H1 (cell line): Measurements from ENCODE around the gene KDSR. TPM values are rescaled to one million over a fixed set of nuclear protein-coding genes. Genes with fewer than 3 reads are reported as not detected.

Source experiments
- CTCF ChIA-PET: fragments of 300-600 bp; sonication (Branson Sonifier 250); formaldehyde crosslinking; loops from one replicate; lab custom pipeline; 2021; ENCODE audit not compliant: partially characterized antibody; lab: Charles Lee
- POLR2A ChIA-PET: fragments of 300-600 bp; sonication (Branson Sonifier 250); formaldehyde crosslinking; loops from one replicate; lab custom pipeline; 2021; ENCODE audit warnings: inconsistent platforms; ENCODE audit not compliant: partially characterized antibody; lab: Charles Lee
- DNase-seq, 2 experiments: peaks; one replicate each; pipeline versions ENCODE4 v3.0.0 to v3.0.0-alpha.2; 2010 to 2022; ENCODE audit warnings: low spot score in 2 of 2, low read depth in 1 of 2, mixed read lengths in 1 of 2
- FAIRE-seq: peaks from 2 replicates; lab custom pipeline; 2011; peaks lifted over from hg19 to GRCh38; lab: Jason Lieb, UNC
- H2AFZ ChIP-seq: 2 replicates; pipeline ENCODE4 v1.8.1; 2012; ENCODE audit warnings: low read length, inconsistent platforms
- H2AK5ac ChIP-seq: 2 replicates; pipeline ENCODE4 v1.6.1; 2013; ENCODE audit warnings: low read depth, low read length
- H2BK120ac ChIP-seq: replicated peaks from 2 replicates; pipeline ENCODE3; 2013; ENCODE audit warnings: low read depth, low read length, inconsistent platforms
- H2BK12ac ChIP-seq: 2 replicates; pipeline ENCODE4 v1.6.1; 2013; ENCODE audit warnings: low read depth, low read length
- H2BK15ac ChIP-seq: 2 replicates; pipeline ENCODE4 v1.6.1; 2013; ENCODE audit warnings: low read length
- H2BK20ac ChIP-seq: 2 replicates; pipeline ENCODE4 v1.6.1; 2013; ENCODE audit warnings: low read length
- H2BK5ac ChIP-seq: 2 replicates; pipeline ENCODE4 v1.6.1; 2013; ENCODE audit warnings: low read depth, low read length
- H3K14ac ChIP-seq: 2 replicates; pipeline ENCODE4 v1.6.1; 2013; ENCODE audit warnings: inconsistent platforms; ENCODE audit not compliant: insufficient read length
- H3K18ac ChIP-seq: 2 replicates; pipeline ENCODE4 v1.6.1; 2013; ENCODE audit warnings: low read length; ENCODE audit errors: extremely low read depth
- H3K23ac ChIP-seq: 2 replicates; pipeline ENCODE4 v1.6.1; 2013; ENCODE audit warnings: inconsistent platforms; ENCODE audit not compliant: insufficient read length
- H3K23me2 ChIP-seq: 2 replicates; pipeline ENCODE4 v1.6.1; 2013; ENCODE audit warnings: low read depth, low read length
- H3K27ac ChIP-seq: 2 replicates; pipeline ENCODE4 v1.6.1; 2011; ENCODE audit warnings: low read depth, low read length, inconsistent platforms
- H3K27me3 ChIP-seq, 4 experiments: replicated peaks in 1 of 4; 1 replicate in 1 of 4; 2 replicates in 3 of 4; pipeline versions ENCODE4 v1.6.1 to v1.8.1; 2011 to 2013; ENCODE audit warnings: low read length in 3 of 4, mild to moderate bottlenecking in 3 of 4, inconsistent platforms in 2 of 4, mixed read lengths in 2 of 4, moderate library complexity in 1 of 4; ENCODE audit not compliant: control insufficient read depth in 3 of 4, insufficient read depth in 3 of 4; ENCODE audit errors: extremely low read depth in 1 of 4
- H3K36me3 ChIP-seq, 4 experiments: 2 replicates each; pipeline versions ENCODE4 v1.6.1 to v1.8.1; 2011 to 2013; ENCODE audit warnings: mild to moderate bottlenecking in 4 of 4, low read length in 3 of 4, moderate library complexity in 2 of 4, control low read depth in 1 of 4, inconsistent platforms in 1 of 4; ENCODE audit not compliant: insufficient read depth in 4 of 4, control insufficient read depth in 2 of 4
- H3K4ac ChIP-seq: replicated peaks from 2 replicates; pipeline ENCODE3; 2013; ENCODE audit warnings: low read length, low read depth, mixed read lengths, inconsistent platforms; ENCODE audit not compliant: insufficient read length
- H3K4me1 ChIP-seq, 4 experiments: replicated peaks in 1 of 4; 1 replicate in 1 of 4; 2 replicates in 3 of 4; pipeline versions ENCODE4 v1.6.1 to v1.8.1; 2011 to 2013; ENCODE audit warnings: low read length in 3 of 4, inconsistent platforms in 2 of 4, mixed read lengths in 1 of 4; ENCODE audit not compliant: insufficient read depth in 4 of 4, control insufficient read depth in 3 of 4
- H3K4me2 ChIP-seq, 2 experiments: 2 replicates each; pipeline versions ENCODE4 v1.6.1 to v1.8.1; 2011 to 2013; ENCODE audit warnings: low read depth in 2 of 2, low read length in 2 of 2, control low read depth in 1 of 2, inconsistent platforms in 1 of 2, mild to moderate bottlenecking in 1 of 2; ENCODE audit not compliant: insufficient read depth in 1 of 2
- H3K4me3 ChIP-seq, 4 experiments: fragments of 200-600, 300-600 bp in 1 of 4; sonication (generic), shearing (Covaris generic), sonication (Bioruptor Twin) in 1 of 4; 2 replicates each; pipeline versions ENCODE4 v1.5.1 to v1.8.1; 2011 to 2016; ENCODE audit warnings: low read length in 4 of 4, low read depth in 3 of 4, control low read depth in 2 of 4, inconsistent platforms in 2 of 4, mild to moderate bottlenecking in 2 of 4, mixed read lengths in 1 of 4, moderate library complexity in 1 of 4; ENCODE audit not compliant: insufficient read depth in 2 of 4; ENCODE audit errors: extremely low read depth in 1 of 4
- H3K56ac ChIP-seq: replicated peaks from 2 replicates; pipeline ENCODE3; 2013; ENCODE audit warnings: low read depth, mild to moderate bottlenecking, mixed read lengths, low read length, inconsistent platforms; ENCODE audit not compliant: insufficient read length
- H3K79me1 ChIP-seq: 2 replicates; pipeline ENCODE4 v1.6.1; 2013; ENCODE audit warnings: low read depth, low read length, control low read depth
- H3K79me2 ChIP-seq, 2 experiments: 2 replicates each; pipeline versions ENCODE4 v1.6.1 to v1.8.1; 2012 to 2013; ENCODE audit warnings: low read length in 2 of 2, mild to moderate bottlenecking in 2 of 2, inconsistent platforms in 1 of 2; ENCODE audit not compliant: insufficient read depth in 2 of 2, control insufficient read depth in 1 of 2
- H3K9ac ChIP-seq, 4 experiments: replicated peaks in 1 of 4; 1 replicate in 1 of 4; 2 replicates in 3 of 4; pipeline versions ENCODE4 v1.6.1 to v1.8.1; 2011 to 2013; ENCODE audit warnings: low read depth in 3 of 4, low read length in 3 of 4, control low read depth in 2 of 4, mild to moderate bottlenecking in 2 of 4, moderate library complexity in 2 of 4, inconsistent platforms in 1 of 4; ENCODE audit errors: extremely low read depth in 1 of 4
- H3K9me3 ChIP-seq, 2 experiments: 2 replicates each; pipeline versions ENCODE4 v1.6.1 to v1.8.1; 2012 to 2013; ENCODE audit warnings: mild to moderate bottlenecking in 2 of 2, moderate library complexity in 2 of 2, control low read depth in 1 of 2, inconsistent platforms in 1 of 2, low read depth in 1 of 2, low read length in 1 of 2, mixed read lengths in 1 of 2; ENCODE audit not compliant: insufficient read depth in 2 of 2
- H4K20me1 ChIP-seq, 2 experiments: replicated peaks in 1 of 2; 2 replicates each; pipeline versions ENCODE3 to v1.8.1; 2011 to 2013; ENCODE audit warnings: inconsistent platforms in 2 of 2, low read length in 2 of 2, mild to moderate bottlenecking in 1 of 2; ENCODE audit not compliant: insufficient read depth in 2 of 2, control insufficient read depth in 1 of 2
- H4K5ac ChIP-seq: 2 replicates; pipeline ENCODE4 v1.6.1; 2013; ENCODE audit warnings: low read length, low read depth, mixed read lengths, inconsistent platforms; ENCODE audit not compliant: insufficient read length
- H4K8ac ChIP-seq: 2 replicates; pipeline ENCODE4 v1.8.0; 2013; ENCODE audit warnings: mild to moderate bottlenecking, moderate library complexity, low read length, inconsistent platforms; ENCODE audit not compliant: insufficient read depth; ENCODE audit errors: extremely low read depth
- H4K91ac ChIP-seq: replicated peaks from 2 replicates; pipeline ENCODE3; 2013; ENCODE audit warnings: low read length, mixed read lengths, inconsistent platforms; ENCODE audit not compliant: insufficient read length
- EZH2 ChIP-seq: fragments of 200-600 bp; sonication (generic); IDR thresholded peaks from 2 replicates; pipeline ENCODE4 v1.7.1; 2012; ENCODE audit warnings: low read depth, mild to moderate bottlenecking, moderate library complexity, low read length, inconsistent platforms; ENCODE audit not compliant: severe bottlenecking
- GABPA ChIP-seq: IDR thresholded peaks from 2 replicates; pipeline ENCODE4 v1.6.1; 2011; ENCODE audit warnings: mild to moderate bottlenecking, low read length, moderate library complexity, borderline replicate concordance; ENCODE audit not compliant: insufficient read depth
- JUN ChIP-seq: IDR thresholded peaks from 2 replicates; pipeline ENCODE4 v1.6.1; 2011; ENCODE audit warnings: low read depth, mild to moderate bottlenecking, improper control_type of control experiment, low read length
- RFX5 ChIP-seq: IDR thresholded peaks from 2 replicates; pipeline ENCODE4 v1.6.1; 2011; ENCODE audit warnings: low read depth, low read length, improper control_type of control experiment, borderline replicate concordance
- TEAD4 ChIP-seq: IDR thresholded peaks from 2 replicates; pipeline ENCODE4 v1.6.1; 2012; ENCODE audit warnings: low read depth, low read length, inconsistent platforms, mixed read lengths
- WGBS, 2 experiments: shearing (Covaris generic) in 1 of 2; methylation state at CpG; one replicate each; pipeline versions ENCODE4 v1.1.6 to v1.1.7; 2013 to 2015; ENCODE audit warnings: low lambda C conversion rate in 2 of 2, mixed read lengths in 2 of 2, inconsistent platforms in 1 of 2, low coverage in 1 of 2, missing lambda C conversion rate in 1 of 2; ENCODE audit not compliant: insufficient replicate concordance in 2 of 2, insufficient coverage in 1 of 2, insufficient read length in 1 of 2; ENCODE audit errors: extremely low coverage in 1 of 2, missing lambda C conversion rate in 1 of 2; 5-methylcytosine and 5-hydroxymethylcytosine counted together
- polyA plus RNA-seq, 7 experiments: library from polyadenylated mRNA; depleted of rRNA in 3 of 7; stranded (reverse) in 5 of 7; unstranded in 2 of 7; fragments of >200 nt in 5 of 7; fragments of 200-250 nt in 2 of 7; gene quantifications; 1 replicate in 5 of 7; 2 replicates in 1 of 7; 4 replicates in 1 of 7; pipeline versions ENCODE4 v1.2.1 to v1.2.3, GENCODE V29; 2011 to 2013; ENCODE audit warnings: missing spikeins in 2 of 7, mixed read lengths in 2 of 7
- total RNA-seq: library from RNA; stranded (reverse); fragmentation: NEBNext Ultra II Directional; extraction: Animal tissue kit (Norgen Biotek cat#: 25700); gene quantifications from 2 replicates; pipeline ENCODE4 v1.2.1, GENCODE V29; 2021
- TF ChIP-seq, protein P1 (sequence below): IDR thresholded peaks from 2 replicates; pipeline ENCODE4 v1.6.1; 2011; ENCODE audit warnings: low read length, improper control_type of control experiment
- TF ChIP-seq, protein P2 (sequence below): IDR thresholded peaks from 2 replicates; pipeline ENCODE4 v1.6.1; 2012; ENCODE audit warnings: inconsistent platforms
- TF ChIP-seq, protein P3 (sequence below), 3 experiments: IDR thresholded peaks; 1 replicate in 2 of 3; 2 replicates in 1 of 3; pipeline versions ENCODE4 v1.5.1 to v1.6.1; 2011; ENCODE audit warnings: low read length in 3 of 3, mild to moderate bottlenecking in 3 of 3, inconsistent platforms in 2 of 3, low read depth in 1 of 3, moderate library complexity in 1 of 3; ENCODE audit not compliant: insufficient read depth in 1 of 3; ENCODE audit errors: control extremely low read depth in 1 of 3

KDSR gene
- total and polyA plus RNA-seq, 2 of the 8 experiments (the other 6 are each of a cell fraction or from before 2014, with no cell fraction given) = 12.4 to 50.5 TPM

DNA sequence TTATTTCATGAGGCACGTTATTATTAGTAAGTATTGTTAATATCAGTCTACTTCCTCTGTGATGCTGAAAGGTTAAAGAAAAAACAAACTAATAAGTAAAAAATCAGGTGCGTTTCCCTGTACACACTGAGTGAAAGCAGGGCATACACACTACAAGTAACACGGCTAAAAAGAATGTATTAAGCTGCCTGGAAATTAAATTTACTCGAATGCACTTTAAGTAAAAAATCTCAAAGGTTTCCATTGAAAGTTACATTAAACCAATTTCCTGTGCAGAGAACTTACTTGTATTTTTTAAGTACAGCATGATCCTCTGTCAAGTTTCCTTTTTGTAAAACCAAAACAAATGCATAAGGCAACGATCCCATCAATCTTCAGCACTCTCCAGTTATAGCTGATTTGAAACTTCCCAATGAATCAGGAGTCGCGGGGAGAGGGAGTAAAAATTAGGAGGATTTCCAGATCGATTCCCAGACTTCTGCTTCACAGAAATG lies 48.1 kb downstream of the KDSR start:
- Histone ChIP-seq H3K4me2 (peak overlapping the region; percentile 83 to 87), H3K4me3 (peak overlapping the region; percentile 43 to 77 (median 66)), H3K79me2 (no peaks in the 10 kb centered on the region; a peak in 1 of 4 replicates), H3K9ac (peak overlapping the region in 1 of 4 experiments; percentile 56; a peak in 1 of 7 replicates), H4K20me1 (peaks cover 0 to 3% of the 10 kb centered on the region in 2 experiments), H2BK5ac (no peak overlapping the region), H2BK120ac (no peak overlapping the region), H4K5ac (no peak overlapping the region), H2AK5ac (no peak overlapping the region), H2AFZ (no peak overlapping the region), H3K14ac (no peak overlapping the region), H2BK20ac (no peak overlapping the region), H3K4me1 (peaks cover 4 to 10% (median 8%) of the 10 kb centered on the region in 4 experiments; a peak in 4 of 7 replicates), H3K36me3 (no peaks in the 10 kb centered on the region), H3K79me1 (no peaks in the 10 kb centered on the region), H3K9me3 (no peaks in the 10 kb centered on the region), H3K56ac (no peak overlapping the region), H3K23ac (no peak overlapping the region), H4K91ac (no peak overlapping the region), H3K4ac (no peak overlapping the region), H4K8ac (no peak overlapping the region), H3K27me3 (peaks cover 0 to 37% (median 22%) of the 10 kb centered on the region in 4 experiments; a peak in 6 of 7 replicates), H2BK15ac (no peak overlapping the region), H3K23me2 (peaks cover 9% of the 10 kb centered on the region; the same call in 1 of the 2 replicates), H3K27ac (no peak overlapping the region), H2BK12ac (no peak overlapping the region), H3K18ac (no peak overlapping the region)
- POLR2A ChIA-PET = interaction anchor here (0.7 to 1.0 kb wide), 2 partner anchors 9 to 1722 kb away, joined by 3 read pairs; no protein-coding TSS in a partner anchor
- DNase-seq = no peak
- CTCF ChIA-PET = interaction anchor here (0.6 to 3.5 kb wide), 25 partner anchors 12 to 306 kb away, joined by 3 to 46 read pairs (median 6); no protein-coding TSS in a partner anchor
- FAIRE-seq = no peak
- WGBS, 2 experiments = 7% methylated on average over 8 of the region's 8 CpGs; no CpG with 5 or more reads in 1 of the 2 experiments
- TF ChIP-seq, protein P1, sequence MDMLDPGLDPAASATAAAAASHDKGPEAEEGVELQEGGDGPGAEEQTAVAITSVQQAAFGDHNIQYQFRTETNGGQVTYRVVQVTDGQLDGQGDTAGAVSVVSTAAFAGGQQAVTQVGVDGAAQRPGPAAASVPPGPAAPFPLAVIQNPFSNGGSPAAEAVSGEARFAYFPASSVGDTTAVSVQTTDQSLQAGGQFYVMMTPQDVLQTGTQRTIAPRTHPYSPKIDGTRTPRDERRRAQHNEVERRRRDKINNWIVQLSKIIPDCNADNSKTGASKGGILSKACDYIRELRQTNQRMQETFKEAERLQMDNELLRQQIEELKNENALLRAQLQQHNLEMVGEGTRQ = no peak
- TF ChIP-seq, protein P2, sequence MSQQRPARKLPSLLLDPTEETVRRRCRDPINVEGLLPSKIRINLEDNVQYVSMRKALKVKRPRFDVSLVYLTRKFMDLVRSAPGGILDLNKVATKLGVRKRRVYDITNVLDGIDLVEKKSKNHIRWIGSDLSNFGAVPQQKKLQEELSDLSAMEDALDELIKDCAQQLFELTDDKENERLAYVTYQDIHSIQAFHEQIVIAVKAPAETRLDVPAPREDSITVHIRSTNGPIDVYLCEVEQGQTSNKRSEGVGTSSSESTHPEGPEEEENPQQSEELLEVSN = no peak
- TF ChIP-seq RFX5 (no peak), JUN (no peak), GABPA (no peak), TEAD4 (no peak), EZH2 (no peak)
- TF ChIP-seq, protein P3, sequence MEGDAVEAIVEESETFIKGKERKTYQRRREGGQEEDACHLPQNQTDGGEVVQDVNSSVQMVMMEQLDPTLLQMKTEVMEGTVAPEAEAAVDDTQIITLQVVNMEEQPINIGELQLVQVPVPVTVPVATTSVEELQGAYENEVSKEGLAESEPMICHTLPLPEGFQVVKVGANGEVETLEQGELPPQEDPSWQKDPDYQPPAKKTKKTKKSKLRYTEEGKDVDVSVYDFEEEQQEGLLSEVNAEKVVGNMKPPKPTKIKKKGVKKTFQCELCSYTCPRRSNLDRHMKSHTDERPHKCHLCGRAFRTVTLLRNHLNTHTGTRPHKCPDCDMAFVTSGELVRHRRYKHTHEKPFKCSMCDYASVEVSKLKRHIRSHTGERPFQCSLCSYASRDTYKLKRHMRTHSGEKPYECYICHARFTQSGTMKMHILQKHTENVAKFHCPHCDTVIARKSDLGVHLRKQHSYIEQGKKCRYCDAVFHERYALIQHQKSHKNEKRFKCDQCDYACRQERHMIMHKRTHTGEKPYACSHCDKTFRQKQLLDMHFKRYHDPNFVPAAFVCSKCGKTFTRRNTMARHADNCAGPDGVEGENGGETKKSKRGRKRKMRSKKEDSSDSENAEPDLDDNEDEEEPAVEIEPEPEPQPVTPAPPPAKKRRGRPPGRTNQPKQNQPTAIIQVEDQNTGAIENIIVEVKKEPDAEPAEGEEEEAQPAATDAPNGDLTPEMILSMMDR (IDR thresholded peaks at IDR 0.05; ENCODE audit: control extremely low read depth in 1 of 3, insufficient read depth in 1 of 3, low read depth in 1 of 3, low read length in 3 of 3) = no peak
